GM13976 (cell line): ENCODE data around the gene WIPF2.
A peak's percentile ranks its signal among the peaks of the same experiment; 100 is the strongest.

Experiments used
- DNase-seq: peaks from one replicate; pipeline ENCODE4 v3.0.0; 2012; ENCODE audit warnings: low spot score
- in situ Hi-C: fragments of 300-500 bp; cut with MboI; formaldehyde crosslinking; loops from one replicate; pipeline ENCODE4 v1.12.0; 2022; ENCODE audit warnings: low sequenced_read_pairs, mixed read lengths, inconsistent platforms; ENCODE audit not compliant: unreplicated experiment
- TF ChIP-seq, protein P1 (sequence below): IDR thresholded peaks from 2 replicates; pipeline ENCODE4 v1.5.1; 2012; ENCODE audit warnings: borderline replicate concordance, mild to moderate bottlenecking; ENCODE audit not compliant: insufficient read depth; ENCODE audit errors: extremely low read depth, missing control alignments, control extremely low read depth

WIPF2 gene

DNA sequence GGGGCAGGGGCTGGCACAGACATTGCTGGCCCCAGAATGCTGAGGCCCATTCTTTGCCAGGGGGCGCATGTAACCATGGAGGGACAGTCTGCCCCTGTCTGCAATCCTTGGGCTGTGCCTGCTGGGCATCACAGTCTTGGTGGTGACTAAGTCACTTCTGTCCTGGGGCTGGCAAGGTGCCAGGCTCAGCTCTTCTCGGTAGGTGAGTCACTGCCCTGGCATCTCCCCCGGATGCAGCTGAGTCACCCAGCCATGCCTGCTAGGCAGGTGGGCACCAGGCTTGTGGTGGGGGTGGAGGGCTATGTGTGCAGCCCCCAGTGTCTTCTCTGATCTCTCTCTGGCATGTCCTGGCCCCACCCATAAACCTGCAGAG lies 95.5 kb downstream of the WIPF2 start:
- TF ChIP-seq, protein P1, sequence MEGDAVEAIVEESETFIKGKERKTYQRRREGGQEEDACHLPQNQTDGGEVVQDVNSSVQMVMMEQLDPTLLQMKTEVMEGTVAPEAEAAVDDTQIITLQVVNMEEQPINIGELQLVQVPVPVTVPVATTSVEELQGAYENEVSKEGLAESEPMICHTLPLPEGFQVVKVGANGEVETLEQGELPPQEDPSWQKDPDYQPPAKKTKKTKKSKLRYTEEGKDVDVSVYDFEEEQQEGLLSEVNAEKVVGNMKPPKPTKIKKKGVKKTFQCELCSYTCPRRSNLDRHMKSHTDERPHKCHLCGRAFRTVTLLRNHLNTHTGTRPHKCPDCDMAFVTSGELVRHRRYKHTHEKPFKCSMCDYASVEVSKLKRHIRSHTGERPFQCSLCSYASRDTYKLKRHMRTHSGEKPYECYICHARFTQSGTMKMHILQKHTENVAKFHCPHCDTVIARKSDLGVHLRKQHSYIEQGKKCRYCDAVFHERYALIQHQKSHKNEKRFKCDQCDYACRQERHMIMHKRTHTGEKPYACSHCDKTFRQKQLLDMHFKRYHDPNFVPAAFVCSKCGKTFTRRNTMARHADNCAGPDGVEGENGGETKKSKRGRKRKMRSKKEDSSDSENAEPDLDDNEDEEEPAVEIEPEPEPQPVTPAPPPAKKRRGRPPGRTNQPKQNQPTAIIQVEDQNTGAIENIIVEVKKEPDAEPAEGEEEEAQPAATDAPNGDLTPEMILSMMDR, result peak; percentile 3
- peak; percentile 11 for DNase-seq
- in situ Hi-C loops, result no loop called here

- in situ Hi-C loops, result no loop called here
- no peak for DNase-seq
- TF ChIP-seq, protein P1, result no peak
These were observed 96.1 kb downstream of the WIPF2 start for GRCh38 chr17:40315206-40315605.

DNA sequence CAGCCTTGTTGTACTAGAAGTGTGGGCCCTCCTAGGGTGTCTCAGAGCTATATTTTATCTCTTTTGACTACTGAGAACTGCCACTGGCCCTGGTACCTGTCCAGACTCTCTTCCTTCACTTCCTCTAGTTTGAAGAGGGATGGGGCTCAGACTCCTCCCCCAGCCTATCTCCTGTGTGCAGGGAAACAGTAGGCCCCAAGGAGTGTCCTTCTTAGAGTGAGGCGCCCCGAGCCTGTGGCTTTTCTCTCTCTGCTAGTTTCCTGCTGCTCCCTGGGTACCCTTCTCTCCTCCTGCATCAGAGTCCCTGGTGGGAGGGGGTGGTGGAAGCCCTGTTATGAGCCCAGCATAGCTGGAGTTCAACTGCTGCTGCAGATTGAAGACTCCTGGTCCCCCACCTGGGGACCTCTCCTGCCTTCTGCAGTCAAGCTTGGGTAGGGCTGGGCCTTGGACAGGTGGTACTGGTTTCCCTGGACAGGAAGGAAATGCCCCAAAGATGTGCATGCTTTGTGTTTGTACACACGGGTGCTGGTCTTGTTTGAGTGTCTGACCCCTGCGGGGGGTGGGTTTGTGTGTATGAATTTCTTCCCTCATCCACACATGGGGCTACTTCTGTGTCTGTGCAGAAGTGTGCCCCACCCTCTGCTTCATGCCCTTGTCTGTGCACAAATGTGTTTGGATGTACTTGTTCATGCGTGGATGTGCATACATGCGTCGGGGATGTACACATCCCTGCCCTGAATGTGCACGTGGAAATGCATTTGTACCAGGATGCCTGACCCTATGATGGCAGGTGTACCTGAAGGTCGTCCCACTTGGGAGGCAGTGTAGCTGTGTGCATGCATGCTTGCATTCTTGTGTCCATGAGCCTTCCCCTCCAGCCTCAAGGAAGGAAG lies 96.8 kb downstream of the WIPF2 start:
- in situ Hi-C loops, result no loop called here
- no peak for DNase-seq
- TF ChIP-seq, protein P1, result no peak

- TF ChIP-seq, protein P1, result no peak
- DNase-seq, result no peak
- in situ Hi-C loops, result no loop called here
These were observed 97.7 kb downstream of the WIPF2 start for GRCh38 chr17:40316571-40317344.

DNA sequence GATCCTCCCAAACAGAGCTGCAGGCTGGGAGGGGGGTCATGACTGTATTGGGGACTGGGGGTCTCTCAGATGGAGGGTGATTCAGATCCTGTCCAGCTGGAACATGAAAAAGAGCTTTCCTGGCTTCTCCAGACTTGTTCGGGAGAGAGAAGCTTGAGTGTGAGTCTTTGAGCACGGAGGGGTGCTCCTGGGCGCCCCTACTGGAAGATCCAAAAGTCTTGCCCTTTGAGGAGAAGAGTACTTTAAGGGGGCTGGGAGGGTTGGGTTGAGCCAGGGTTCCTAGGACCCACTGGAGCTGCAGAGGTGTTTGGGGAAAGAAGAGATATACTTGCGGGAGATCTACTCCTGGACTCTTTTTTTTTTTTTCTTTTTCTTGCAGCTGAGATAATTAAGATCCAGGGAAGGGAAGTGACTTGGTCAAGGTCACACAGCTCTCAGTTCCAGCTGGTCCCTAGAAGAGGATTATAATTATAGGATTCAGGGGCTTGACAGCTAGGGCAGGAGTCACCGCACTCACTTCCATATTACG lies 98.3 kb downstream of the WIPF2 start:
- TF ChIP-seq, protein P1, result peak; percentile 56
- peak; percentile 72 for DNase-seq
- in situ Hi-C loops, result no loop called here
